HG03558 (cell line): ENCODE data around the gene FFAR1.

Source experiments
- ATAC-seq: cut with Tn5 transposase; IDR thresholded peaks from one replicate; pipeline ENCODE4 v1.9.1; 2021; ENCODE audit warnings: moderate number of reproducible peaks; ENCODE audit not compliant: unreplicated experiment; ENCODE audit errors: extremely low read depth

Gene FFAR1

DNA sequence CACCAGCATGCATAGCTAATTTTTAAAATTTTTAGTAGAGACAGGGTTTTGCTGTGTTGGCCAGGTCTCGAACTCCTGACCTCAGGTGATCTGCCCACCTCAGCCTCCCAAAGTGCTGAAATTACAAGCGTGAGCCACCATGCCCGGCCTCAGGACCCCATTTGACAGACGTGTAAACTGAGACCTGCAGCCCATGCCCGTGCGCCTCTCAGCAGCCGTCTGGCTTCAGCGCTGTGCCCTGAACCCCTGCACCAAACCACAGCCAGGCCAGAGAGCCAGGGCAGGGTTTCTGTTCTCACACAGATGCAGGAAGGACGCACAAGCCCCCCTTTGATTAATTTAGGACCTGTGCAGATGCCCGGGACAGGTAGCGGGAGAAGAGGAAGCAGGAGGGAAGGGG is 7.3 kb upstream of the FFAR1 start:
- ATAC-seq: no peak

- no peak for ATAC-seq
Observed at GRCh38 chr19:35341006-35341405, 6.7 kb upstream of the FFAR1 start.

GRCh38 chr19:35341565-35342225 is 6.0 kb upstream of the FFAR1 start:
- ATAC-seq: no peak

- no peak for ATAC-seq
Observed at GRCh38 chr19:35342430-35342829, 5.3 kb upstream of the FFAR1 start.

- no peak for ATAC-seq
Observed at GRCh38 chr19:35344511-35345031, 3.1 kb upstream of the FFAR1 start.

GRCh38 chr19:35345671-35346111 is 2.0 kb upstream of the FFAR1 start:
- ATAC-seq: no peak

- no peak for ATAC-seq
Observed at GRCh38 chr19:35346193-35347052, 1.3 kb upstream of the FFAR1 start.

GRCh38 chr19:35347930-35348298 is 212 bp downstream of the FFAR1 start:
- no peak for ATAC-seq

DNA sequence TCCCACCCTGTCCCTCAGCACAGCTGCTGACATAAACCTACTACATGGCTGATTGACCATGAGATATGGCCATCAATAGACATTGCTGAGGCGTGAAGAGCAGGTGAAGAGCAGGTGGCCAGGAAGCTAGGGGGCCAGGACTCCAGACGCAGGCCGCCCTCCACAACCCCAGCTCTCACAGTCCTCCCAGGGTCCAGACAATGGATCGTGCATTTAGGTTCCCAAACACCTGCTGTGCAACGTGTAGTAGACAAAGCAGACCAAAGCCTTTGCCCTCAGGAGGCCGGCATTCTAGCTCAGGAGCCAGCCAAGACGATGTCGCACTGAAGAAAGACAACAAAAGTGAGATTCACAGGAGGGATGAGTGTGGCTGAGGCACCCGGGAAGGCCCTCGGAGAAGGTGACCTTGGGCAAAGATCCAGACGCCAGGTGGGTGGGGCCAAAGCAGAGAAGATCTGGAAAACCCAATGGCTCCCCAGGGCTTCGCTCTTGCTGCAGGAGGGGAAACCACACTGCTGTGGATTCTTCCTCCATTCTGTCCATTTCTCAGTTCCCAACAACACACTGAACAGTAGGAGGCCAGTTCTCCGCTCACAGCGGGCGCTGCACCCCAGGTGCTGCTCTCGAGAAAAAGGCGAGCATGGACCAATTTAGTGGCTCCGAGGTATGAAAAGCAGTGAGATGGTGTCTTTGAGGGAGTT is 1.4 kb downstream of the FFAR1 start:
- ATAC-seq: no peak

DNA sequence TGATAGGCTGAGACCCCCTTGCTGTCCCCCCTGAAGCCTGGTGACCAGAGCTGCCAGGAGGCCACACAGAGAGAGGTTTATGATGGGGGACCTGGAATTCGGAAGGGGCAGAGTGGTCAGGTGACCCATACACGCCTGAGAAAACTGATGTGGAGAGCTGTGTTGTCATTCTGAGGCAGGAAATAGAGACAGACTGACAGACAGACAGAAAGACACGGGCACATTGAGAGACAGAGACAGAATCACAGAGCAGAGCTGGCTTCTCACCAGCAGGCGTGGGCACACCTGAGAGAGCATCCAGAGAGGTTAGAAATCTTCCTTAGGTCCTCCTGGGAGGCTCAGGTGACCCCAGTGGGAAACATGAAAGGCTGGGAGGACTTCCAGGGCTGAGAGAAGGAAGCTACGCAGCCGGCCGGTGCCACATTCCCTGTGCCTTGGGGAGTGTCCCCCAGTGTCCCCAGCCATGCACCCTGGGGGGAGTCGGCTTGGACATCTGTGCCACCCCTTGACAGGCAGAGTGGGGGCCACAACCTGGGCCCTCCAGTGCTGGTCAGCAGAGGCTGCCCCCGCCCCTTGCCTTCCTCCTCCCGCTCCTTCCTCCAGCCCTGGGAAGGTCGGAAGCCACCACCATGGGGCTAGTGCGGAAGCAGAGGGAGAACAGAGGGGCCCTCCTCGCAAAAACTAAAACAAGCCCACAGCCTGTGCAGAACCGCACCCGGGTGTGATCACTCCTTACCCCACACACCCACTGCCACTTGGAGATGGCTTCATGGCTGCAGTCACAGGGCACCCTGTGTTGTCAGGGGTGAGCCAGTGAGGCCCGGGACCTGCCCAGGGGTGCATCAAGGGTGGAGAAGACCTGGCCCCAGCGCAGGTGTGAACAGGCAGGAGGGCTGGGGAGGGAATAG is 2.2 kb downstream of the FFAR1 start:
- ATAC-seq: no peak

DNA sequence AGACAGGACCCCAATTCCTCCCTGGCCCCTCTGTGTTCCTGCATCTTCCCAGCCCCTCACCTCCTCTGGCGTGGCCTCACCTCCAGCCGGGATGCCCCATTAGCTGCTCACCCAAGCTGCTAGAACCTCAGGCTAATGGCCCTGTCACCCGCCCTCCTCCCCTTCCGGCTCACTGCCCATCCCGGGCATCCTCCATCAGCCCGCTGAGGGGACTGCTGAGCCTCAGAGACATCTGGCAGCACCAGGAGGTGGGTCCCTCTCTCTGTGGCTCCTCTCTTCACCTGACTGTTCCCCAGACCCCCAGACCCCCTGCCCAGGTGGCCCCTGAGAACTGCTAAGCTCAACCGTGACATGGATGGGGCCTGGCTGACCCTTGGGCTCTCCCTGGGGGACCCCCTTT is 2.9 kb downstream of the FFAR1 start:
- no peak for ATAC-seq

GRCh38 chr19:35351411-35352176 is 3.9 kb downstream of the FFAR1 start:
- no peak for ATAC-seq

DNA sequence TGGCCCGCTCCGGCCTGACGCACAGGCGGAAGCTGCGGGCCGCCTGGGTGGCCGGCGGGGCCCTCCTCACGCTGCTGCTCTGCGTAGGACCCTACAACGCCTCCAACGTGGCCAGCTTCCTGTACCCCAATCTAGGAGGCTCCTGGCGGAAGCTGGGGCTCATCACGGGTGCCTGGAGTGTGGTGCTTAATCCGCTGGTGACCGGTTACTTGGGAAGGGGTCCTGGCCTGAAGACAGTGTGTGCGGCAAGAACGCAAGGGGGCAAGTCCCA is 4.4 kb downstream of the FFAR1 start:
- no peak for ATAC-seq

DNA sequence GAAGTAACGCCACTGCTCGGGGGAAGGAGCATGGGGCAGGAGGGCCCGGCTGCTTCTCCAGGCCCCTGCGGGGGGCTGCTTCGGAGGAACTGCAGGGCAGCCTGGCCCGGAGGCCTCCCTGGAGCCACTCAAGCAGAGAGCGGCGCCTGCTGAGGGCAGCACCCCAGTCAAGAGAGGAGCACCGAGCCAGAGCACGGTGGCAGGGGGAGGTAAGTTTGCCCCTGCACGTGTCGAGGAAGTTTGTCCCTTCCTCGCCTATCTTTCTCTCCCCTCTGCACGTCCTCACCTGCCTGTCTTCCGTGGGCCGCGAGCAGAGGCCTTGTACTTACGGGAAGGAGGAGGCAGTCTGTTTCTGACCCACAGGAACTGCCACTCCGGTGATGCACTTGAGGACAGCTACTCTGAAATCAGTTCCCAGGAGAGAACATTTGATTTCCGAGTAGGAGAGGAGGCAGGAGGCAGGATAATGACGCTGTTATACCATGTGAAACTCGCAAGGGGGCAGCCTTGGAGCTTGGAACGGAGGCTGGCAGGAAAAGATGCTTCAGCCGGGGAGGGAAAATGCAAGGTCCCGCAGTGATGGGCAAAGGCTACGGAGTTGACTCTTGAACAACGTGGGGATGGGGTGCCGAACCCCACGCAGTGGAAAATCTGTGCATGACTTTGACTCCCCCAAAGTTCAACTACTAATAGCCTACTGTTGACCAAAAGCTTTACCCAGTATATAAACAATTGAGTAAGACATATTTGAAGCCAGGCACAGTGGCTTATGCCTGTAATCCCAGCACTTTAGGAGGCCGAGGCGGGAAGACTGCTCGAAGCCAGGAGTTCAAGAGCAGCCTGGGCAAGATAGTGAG is 5.0 kb downstream of the FFAR1 start:
- ATAC-seq: no peak

DNA sequence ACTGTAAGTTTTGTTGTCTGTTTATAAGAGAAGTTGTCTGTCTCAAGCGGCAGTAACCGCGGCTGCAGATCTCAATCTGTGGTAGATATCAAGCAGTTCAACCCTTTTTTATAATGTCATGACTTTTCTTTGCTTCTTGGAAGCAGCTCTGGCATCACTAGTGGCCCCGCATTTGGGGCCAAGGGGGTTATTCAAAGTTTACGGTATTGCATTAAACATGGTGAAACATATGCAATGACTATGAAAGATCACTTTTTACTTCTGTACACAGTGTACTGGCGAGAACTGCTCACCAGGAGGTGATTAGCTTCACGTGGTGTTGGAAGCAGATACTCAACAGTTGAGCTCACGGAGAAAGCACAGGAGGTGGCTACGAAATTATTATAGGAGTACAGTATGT is 5.9 kb downstream of the FFAR1 start:
- no peak for ATAC-seq

GRCh38 chr19:35354898-35355297 is 7.2 kb downstream of the FFAR1 start:
- no peak for ATAC-seq

DNA sequence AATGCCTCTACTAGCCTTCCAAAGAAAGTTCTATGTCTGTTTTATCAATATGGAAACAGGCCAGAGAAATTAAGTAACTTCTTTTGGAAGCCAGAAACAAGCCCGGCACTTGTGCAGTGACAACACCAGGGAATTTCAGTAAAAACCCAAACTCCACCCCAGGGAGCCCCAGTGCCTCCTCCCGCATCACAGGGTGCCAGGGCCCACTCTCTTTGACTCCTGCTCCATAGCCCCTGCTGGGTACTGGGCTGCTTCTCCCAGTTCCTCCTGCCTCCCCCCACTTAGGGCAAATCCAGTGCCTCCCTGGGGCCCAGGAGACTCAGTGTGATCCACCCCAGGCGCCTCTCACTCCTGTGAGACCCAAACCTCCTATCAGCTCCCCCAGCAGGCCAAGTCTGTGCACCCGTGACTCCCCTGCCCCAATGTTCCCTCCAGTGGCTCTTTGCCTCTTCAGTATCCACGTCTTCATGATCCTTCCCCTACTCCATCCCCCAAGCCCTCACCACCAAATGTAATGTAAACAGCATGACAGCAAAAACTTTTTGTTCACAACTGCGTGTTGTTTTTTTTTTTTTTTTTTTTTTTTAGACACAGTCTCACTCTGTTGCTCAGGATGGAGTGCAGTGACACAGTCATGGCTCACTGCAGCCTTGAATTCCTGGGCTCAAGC is 8.2 kb downstream of the FFAR1 start:
- ATAC-seq: no peak
